GM18867 (cell line): ENCODE data around the gene HYPK.

ENCODE experiments used
- ATAC-seq: cut with Tn5 transposase; IDR thresholded peaks from one replicate; pipeline ENCODE4 v1.9.1; 2021; ENCODE audit warnings: mild to moderate bottlenecking, moderate library complexity; ENCODE audit not compliant: unreplicated experiment

The HYPK gene, protein sequence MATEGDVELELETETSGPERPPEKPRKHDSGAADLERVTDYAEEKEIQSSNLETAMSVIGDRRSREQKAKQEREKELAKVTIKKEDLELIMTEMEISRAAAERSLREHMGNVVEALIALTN

GRCh38 chr15:43800286-43801141 is at the start of gene HYPK:
Gene HYPK (plus strand): TSS chr15:43800599. CDS start chr15:43800623, 24 bp downstream.
- ATAC-seq = peak; percentile 88

GRCh38 chr15:43751885-43752284 is 48.5 kb upstream of the HYPK start:
- ATAC-seq = no peak

DNA sequence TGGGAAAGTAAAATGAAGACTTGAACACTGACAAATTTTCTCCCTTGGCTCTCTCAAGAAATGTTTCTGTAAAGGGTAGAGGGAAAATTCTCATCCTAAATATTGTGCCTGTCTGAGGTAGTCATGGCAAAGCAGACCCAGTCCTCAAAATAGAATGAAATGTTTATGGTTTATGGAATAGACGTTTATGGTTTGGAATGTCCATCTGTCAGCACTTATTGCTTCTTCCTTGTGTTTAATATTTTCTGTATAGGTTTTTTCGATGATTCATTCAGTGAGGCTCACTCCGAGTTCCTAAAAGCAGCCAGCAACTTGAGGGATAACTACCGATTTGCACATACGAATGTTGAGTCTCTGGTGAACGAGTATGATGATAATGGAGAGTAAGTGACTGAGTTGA is 37.6 kb upstream of the HYPK start:
- no peak for ATAC-seq

DNA sequence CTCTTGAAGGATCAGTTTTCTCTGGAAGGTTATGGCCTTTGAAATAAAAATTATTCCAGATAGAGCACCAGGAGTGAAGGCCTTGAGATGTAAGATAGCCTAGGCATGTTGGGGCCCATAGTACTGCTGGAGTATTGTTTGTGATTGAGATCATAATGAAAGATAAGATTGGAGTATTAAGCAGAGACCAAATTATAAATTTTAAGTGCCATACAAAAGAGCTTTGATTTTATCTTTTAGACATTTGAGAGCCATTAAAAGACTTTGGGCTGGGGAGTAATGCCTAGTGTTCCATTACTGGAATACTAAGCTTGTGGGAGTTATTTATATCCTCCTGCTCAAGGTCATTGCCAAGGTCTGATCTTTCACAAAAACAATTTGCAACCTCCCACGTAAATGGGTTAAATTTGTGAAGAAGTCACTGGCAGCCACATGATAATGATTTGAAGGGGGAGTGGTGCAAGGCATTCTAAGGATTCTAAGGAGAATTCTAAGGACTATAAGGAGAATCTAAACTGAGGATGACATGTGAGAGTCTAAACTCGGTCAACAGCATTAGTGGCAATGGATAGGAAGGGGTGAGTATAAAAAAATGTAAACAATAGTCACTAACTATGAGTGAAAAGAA is 36.5 kb upstream of the HYPK start:
- ATAC-seq = no peak

DNA sequence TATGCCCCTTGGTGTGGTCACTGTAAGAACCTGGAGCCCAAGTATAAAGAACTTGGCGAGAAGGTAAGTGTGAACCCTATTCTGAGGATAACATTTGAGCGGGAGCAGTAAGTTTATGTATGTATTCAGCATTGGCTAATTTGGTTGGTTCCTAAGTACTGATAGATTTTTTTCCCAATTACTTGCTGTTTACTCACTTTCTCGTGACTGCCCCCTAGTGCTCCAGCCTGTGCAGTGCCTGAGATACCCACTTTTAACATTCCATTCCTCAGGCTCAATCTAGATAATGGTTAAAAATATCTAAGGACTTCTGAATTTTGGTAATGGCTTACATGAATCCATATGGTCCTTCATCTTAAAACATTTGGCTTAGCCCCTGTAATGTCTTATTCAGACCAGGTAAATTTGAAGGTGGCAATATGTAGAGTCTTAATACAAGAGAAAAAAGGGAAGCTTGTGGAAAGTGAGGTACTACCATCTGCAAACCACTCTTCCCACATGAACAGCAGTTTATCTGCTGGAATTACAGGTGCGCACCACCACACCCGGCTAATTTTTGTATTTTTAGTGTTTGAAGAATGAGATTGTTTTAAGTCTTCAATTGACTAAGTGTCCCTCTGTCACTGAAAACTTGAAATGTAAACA is 30.7 kb upstream of the HYPK start:
- no peak for ATAC-seq

DNA sequence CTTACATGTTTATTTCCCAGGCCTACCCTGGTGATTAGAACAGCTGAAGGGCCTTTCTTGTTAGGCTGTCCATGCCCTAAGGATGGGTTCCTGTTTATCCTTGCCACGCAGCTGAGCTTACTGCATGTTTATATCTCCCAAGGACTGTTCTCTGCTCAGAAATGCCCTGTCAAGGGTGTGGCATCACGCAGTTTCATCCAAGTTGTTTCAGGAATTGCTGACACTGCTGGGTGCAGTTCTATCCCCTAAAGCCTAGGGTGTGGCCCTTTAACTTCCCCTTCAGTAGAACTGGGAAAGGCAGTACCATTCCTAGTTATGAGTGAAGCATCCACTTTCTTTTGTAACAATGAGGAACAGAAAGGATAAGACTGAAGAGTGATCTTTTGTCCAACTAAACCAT is 28.6 kb upstream of the HYPK start:
- ATAC-seq = no peak

DNA sequence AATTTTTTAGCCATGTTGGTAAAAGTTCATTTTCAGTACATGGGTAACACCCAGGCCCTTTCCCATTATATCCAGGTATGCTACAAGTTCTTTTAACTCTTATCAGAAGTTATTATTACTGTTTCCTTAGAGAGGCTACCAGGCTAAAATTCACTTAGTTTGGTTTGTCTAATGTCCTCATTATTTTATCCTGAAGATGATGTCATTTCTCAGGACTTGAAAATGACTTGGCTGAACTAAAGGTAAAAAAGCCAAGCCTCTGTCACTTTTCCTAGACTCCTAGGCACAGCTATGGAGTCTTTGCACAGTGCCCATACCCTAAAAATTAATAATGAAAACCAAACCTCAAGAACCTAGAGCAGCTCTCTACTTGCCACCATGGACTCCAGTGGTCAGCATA is 27.8 kb upstream of the HYPK start:
- ATAC-seq = no peak

GRCh38 chr15:43774062-43774461 is 26.3 kb upstream of the HYPK start:
- ATAC-seq = no peak

DNA sequence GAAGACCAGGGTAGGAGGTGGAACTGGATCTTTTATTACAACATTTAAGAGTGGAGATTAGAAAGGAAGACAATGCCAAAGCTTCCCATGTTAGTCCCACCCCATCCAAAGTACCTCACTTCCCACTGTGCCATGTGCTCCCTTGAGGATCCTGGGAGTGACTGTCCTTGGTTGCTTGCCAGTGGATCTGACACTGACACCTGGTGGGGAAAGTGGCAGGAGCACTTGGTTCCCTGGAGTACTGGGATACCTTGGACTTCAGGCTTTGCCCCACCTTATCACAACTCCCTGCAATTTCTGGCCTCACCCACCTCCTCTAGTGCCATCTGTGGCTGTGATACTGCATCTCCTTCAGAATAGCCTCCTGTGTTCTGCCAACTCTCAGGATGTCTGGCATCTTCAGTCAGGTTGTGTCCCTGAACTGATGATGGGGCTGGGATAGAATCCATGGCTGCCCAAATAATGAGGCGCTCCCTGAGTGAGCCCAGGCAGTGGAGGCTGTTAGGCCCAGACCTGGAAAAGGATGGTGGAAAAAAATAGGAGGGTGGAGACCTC is 24.9 kb upstream of the HYPK start:
- ATAC-seq = no peak

DNA sequence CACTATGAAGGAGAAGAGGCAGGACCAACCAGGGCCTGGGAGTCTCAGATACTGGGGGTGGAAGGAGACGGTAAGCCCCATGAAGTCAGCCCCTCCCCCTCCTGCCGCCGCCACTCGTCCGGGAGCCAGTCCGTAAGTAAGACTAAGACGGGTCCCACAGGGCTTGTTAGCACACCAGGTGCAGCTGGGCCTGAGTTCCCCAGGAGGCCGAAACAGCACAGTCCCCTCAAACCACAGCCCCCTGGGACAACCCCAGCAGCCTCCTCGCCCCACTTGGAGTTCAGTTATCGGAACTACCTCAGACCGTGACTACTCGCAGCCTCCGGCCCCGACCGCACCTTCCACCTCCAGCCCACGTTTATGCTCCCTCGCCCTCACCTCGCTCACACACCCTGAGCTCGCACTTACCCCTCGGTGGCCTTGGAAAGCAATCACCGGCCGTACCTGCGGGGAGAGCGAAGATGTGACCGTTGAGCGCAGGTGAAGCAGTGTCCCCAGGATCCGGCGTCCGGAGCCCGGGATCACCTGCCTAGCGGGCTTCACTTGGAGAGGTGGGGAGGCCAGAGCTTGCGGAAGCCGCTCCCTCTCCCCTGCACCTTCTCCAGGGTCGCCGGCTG is 24.2 kb upstream of the HYPK start:
- ATAC-seq = peak; percentile 47

- peak; percentile 40 for ATAC-seq
Observed at GRCh38 chr15:43776718-43777266, 23.6 kb upstream of the HYPK start, which contains the start of gene ELL3. Gene ELL3 (minus strand): TSS chr15:43776966. CDS start chr15:43776901, 65 bp downstream.

DNA sequence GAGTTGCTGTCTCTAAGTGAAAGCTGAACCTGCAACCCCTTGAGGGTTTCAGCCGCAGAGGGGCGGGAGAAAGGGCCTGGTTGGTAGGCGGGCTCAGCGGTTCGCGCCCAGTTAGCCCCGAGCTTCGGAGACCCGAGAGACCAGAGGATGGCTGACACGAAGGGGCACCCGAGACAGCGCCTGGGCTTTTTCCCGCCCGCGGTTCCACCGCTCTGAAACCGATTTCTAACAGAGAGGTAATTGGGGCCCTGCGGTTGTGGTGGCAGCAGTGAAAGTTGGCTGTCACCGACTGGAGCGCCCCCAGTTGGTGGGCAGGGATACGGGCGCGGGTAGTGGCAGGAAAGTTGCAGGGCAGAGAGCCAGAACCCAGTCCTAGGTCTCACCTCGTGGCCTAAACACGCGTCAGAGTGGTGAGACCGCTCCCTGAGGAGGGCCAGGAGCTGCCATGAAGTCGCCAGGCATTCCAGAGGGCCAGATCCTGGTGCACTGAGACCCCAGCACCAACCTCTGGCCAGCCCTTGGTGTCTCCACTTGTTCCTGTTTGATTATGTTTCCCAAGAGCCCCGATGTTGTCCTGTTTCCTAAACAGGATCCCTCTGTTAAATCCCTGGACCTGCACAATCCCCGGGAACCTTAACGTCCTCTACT is 23.0 kb upstream of the HYPK start:
- ATAC-seq = peak; percentile 72

GRCh38 chr15:43779016-43779415 is 21.4 kb upstream of the HYPK start:
- ATAC-seq = no peak

- no peak for ATAC-seq
Observed at GRCh38 chr15:43789409-43789808, 11.0 kb upstream of the HYPK start.

- peak; percentile 80 for ATAC-seq
Observed at GRCh38 chr15:43791993-43792760, 8.2 kb upstream of the HYPK start, which contains the start of gene SERF2. Gene SERF2 (plus strand): TSS chr15:43792320. CDS start chr15:43792377, 57 bp downstream.

DNA sequence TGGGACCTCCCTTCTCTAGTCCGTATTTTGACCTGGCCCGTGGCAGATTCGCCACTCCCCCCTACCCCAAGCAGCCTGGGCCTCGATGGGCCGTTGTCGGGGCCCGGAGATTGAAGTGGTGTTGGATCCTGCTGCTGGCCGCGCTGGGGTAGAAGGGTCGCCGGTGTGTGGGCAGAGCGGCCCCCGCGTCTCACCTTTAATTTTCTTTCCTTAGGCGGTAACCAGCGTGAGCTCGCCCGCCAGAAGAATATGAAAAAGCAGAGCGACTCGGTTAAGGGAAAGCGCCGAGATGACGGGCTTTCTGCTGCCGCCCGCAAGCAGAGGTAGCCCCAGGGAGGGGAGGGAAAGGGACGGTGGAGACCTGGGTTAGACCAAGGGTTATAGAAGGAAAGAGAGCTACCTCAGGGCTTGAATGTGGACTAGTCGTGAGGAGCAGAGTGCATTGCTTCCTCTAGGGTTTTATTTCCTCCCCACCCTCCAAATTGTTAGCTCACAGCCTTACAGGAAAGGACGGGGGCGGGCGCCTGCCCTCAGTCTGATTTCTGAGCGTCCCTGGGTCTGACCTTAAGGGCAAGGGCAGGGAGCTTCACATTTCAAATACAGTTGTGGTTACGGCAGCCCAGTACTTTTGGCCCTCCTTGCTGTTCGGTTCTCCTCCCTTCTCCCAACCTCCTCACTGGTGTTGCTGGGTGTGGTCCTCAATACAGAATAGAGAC is 7.5 kb upstream of the HYPK start:
- ATAC-seq = no peak

DNA sequence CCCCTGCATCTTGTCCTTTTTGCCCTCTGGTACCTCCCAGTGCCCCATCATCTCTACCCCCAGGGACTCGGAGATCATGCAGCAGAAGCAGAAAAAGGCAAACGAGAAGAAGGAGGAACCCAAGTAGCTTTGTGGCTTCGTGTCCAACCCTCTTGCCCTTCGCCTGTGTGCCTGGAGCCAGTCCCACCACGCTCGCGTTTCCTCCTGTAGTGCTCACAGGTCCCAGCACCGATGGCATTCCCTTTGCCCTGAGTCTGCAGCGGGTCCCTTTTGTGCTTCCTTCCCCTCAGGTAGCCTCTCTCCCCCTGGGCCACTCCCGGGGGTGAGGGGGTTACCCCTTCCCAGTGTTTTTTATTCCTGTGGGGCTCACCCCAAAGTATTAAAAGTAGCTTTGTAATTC is 6.8 kb upstream of the HYPK start:
- ATAC-seq = no peak

DNA sequence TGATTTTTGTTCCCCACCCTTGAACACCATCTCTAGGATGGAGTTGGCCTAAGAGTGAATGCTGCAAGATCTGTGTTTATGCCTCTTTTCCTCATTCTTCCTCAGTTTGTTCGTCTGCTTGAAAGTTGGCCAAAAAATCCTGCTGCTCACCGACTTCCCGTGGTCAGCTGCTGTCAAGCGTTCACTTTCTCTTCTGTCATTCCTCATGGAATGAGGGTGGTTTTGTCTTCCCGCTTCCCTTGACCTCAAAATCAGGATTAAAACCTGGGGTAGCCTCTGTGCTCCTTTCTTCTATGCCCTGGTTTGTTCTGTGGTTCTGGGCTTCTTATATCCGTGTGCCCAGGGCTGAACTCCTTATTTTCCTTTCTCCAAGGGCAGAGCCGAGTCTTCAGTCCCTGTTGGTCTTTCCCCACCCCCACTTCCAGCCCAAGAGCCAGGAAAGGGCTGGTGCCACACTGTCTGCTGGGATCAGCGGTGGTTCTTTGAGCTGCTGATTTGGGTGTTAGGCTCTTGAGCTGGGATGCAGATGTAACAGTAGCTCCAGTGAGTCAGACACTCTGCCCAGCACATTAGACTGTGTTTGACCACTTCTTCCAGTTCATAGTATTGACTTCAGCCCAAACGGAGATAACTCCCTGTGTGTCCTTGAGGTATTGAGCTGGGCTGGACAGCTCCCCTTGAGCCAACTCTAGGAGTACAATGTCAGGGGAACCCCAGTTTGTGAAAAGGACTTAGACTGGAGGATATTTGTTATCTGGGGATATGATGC is 5.9 kb upstream of the HYPK start:
- ATAC-seq = no peak
